HK-2 (cell line): ENCODE data around the gene SCYL3.
"Not testable (repeated sequence)": the region's sequence is repeated elsewhere in the genome, so short reads cannot be mapped to it uniquely, and the experiment has no call there.

ENCODE experiments used
- DNase-seq: peaks from one replicate; pipeline ENCODE4 v3.0.0-alpha.2; 2018; ENCODE audit not compliant: unreplicated experiment

SCYL3 gene

GRCh38 chr1:169871988-169872387, 21.7 kb downstream of the SCYL3 start:
- DNase-seq, result not testable (repeated sequence)

DNA sequence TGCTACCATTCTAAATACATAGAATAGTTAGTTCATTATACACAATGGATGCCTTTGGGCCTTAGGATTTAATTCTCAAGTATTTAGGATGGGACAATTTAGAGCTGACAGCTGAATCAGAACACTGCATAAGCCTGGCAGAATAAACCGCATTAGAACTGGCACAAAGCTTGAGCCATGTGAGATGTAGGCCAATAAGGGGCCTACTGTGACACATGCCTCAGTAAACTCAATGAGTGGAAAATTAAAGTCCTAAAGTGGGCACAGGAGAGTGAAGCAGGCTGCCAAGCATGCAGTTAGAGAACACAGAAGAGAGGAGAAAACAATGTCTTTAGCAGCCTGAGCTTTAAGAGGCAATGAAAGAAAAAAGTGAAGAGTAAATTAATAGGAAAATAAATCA, 24.3 kb downstream of the SCYL3 start:
- DNase-seq, result no peak

- no peak for DNase-seq
Measured at GRCh38 chr1:169868978-169869377, 24.7 kb downstream of the SCYL3 start.

GRCh38 chr1:169867012-169867675, 26.6 kb downstream of the SCYL3 start:
- DNase-seq, result no peak

- DNase-seq, result no peak
Measured at GRCh38 chr1:169866577-169866976, 27.1 kb downstream of the SCYL3 start.

DNA sequence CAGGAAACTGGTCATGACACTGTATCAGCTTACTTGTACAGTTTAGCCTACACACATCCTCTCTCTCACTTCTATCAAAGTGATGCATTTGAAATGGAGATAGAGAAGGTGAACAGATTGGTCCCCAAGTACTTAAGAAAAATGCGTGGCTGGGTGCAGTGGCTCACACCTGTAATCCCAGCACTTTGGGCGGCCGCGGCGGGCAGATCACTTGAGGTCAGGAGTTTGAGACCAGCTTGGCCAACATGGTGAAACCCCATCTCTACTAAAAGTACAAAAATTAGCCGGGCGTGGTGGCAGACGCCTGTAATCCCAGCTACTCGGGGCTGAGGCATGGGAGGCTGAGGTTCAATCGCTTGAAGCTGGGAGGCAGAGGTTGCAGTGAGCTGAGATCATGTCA, 29.2 kb downstream of the SCYL3 start:
- DNase-seq, result not testable (repeated sequence)

- no peak for DNase-seq
Measured at GRCh38 chr1:169860750-169861149, 32.9 kb downstream of the SCYL3 start.

DNA sequence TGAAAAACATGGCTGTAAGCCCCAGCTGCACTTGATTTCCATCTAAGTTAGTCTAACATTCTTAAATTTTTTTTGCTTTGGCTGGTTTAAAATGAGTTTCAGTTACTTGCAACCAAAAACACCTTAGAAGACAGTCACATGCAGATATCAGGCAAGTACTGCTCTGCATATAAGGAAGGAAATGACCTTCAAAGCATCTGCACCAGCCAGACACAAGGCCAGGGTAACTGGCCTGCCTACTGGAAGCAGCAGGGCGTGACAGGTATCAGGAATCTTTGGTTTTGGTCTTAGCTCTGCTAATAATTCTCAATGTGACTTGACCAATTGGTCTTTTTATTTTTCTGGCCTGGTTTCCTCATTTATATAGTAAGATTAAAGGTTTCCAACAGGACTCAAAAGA, 33.5 kb downstream of the SCYL3 start:
- no peak for DNase-seq

DNA sequence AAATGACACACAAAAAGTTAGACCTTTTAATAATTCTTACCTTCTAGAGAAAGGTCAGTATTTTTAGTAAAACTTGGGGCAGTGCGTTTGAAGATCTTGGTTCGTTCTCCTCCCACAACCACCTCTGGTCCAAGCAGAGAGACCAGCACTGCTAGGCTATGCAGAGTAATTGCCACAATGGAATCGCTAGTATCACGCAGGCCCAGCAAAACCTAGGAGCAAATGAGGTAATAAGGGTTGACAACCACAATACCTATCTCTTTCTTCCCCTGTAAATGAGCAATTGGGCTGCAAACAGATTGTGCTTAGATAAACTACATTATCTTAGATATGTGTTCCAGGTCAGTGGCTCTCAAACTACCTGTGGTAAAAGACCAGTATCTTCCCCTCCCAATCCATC, 34.7 kb downstream of the SCYL3 start:
- DNase-seq, result no peak

GRCh38 chr1:169858467-169858866, 35.2 kb downstream of the SCYL3 start:
- no peak for DNase-seq

- DNase-seq, result no peak
Measured at GRCh38 chr1:169853341-169853740, 40.4 kb downstream of the SCYL3 start.

GRCh38 chr1:169849346-169850022, 44.2 kb downstream of the SCYL3 start:
- no peak for DNase-seq

GRCh38 chr1:169848456-169848855, 45.2 kb downstream of the SCYL3 start:
- DNase-seq, result no peak

DNA sequence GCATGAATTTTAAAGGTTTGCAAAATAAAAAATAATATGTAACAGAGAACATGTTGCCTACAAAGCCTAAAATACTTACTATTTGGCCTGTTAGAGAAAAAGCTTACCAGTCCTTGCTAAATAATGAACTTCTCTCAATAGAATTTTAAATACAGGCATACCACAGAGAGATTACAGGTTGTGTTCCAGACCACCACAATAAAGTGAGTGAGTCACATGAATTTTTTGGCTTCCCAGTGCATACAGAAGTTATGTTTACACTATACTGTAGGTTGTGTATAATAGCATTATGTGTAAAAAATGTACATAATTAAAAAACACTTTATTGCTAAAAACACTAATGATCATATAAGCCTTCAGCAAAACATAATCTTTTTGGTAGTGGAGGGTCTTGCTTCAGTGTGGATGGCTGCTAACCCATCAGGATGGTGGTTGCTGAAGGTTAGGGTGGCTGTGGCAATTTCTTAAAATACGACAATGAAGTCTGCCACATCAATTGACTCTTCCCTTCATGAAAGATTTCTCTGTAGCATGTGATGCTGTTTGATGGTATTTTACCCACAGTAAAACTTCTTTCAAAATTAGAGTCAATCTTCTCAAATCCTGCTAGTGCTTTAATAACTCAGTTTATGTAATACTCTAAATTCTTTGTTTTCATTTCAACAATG, 48.6 kb downstream of the SCYL3 start:
- no peak for DNase-seq

- DNase-seq, result no peak
Measured at GRCh38 chr1:169838942-169839341, 54.8 kb downstream of the SCYL3 start.

DNA sequence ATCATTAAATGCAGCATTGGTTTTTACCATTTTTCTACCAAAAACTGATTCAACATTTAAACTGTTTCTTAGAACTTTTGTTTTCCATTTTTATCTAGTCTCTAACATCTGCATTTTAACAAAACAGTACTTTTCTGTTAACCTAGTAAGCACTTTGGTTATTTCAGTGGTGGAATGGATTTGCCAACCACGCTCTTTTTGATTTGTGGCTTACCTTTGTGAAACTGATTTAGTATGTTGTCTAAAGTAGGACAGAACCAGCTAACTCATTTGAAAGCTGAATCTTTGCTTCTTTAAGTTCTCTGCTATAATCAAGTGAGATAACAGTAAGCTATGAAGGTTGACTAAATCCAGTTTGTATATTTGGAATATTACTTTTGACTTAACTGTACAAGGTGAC, 57.5 kb downstream of the SCYL3 start:
- DNase-seq, result no peak

DNA sequence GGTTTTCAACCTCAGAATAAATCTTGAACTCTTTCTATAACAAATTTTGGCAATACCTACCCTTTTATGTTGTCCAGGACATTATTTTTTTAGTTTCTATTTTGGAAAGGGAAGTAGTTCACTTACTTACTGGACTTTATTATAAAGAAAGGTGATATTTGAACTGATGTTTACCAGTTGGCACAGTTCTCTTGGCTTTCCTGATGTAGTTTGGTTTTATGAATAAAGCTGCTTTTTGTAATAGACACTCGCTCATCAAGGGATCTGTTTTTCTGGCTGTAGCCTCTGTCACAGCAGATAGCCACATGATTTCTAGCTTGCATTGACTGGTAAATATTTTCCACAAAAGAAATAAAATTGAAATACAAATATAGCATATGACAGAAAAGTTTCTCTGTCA, 58.0 kb downstream of the SCYL3 start:
- DNase-seq, result no peak

- no peak for DNase-seq
Measured at GRCh38 chr1:169834869-169835268, 58.8 kb downstream of the SCYL3 start.

DNA sequence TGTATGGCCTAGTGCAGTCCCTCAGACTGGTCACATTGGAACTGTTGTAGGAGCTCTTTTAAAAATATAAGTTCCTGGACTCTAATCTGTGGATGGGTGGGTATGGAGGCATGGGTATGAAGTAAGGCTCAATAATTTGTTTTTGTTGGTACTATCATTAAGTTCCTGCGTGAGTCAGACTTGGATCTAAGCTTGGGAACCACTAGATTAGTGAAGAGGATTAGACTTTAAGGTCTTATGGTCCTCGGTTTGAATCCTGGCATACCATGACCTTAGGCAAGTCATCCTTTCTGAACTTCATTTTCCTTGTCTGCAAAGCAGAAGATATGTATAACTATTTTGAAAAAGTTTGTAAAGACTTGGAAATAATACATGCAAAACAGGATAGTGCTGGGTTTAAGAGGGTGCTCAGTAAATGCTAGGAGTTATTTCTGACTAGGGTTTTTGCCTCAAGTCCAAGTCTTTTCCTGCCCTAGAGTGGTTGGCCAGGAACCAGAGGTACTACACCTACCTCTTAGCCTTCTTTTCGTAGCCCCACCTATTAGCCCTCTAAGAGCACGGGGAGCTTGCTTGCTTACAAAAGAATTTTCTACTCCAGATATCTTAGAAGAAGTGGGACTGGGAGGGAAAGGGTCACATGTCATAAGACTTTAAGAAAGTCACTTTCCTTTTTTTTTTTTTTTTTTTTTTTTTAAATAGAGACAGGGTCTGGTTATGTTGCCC, 60.4 kb downstream of the SCYL3 start:
- DNase-seq, result no peak

GRCh38 chr1:169829671-169830070, 64.0 kb downstream of the SCYL3 start:
- no peak for DNase-seq

- no peak for DNase-seq
Measured at GRCh38 chr1:169824153-169824552, 69.5 kb downstream of the SCYL3 start.

DNA sequence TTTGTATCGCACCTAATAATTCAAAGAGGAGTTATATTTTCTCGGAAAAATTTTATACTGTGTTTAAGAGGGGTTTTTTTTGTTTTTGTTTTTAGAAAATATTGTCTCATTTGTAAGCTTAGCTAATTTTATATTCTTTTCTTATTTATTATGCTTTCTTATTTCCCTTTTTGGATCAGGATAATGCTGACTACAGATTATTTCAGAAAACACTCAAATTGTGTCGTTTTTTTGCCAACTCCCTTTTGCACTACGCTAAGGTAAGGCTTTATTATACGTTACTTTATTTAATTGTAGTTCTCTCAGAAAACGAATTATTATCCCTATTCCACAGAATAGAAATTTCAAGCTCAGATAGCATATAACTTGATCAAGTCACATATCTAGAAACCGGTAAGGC, 72.2 kb downstream of the SCYL3 start:
- no peak for DNase-seq

DNA sequence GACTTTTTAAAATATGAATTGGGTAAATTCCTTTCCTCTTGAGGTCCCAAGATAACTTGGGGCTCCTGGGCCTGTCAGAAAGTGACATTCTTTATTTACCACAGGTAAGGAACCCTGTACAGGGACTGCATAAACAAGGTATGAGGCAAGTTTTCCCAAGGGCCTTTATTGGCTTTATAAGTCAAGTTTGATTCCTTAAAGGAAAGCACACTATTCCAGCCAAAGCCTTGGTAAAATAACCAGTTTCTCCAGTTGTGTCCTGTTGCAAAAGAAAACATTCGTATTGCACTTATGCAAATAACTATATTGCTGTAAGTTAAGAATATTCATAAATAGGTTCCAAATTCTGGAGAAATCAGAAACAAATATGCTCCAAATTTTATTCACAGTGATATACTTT, 77.1 kb downstream of the SCYL3 start:
- DNase-seq, result no peak
